NCI-H345 treated with DMSO at 0.1 percent for 48 hours (cell line): ENCODE data around the gene HDAC4.

Experiments
- DNase-seq: peaks from one replicate; lab custom pipeline; 2025; ENCODE audit not compliant: unreplicated experiment; lab: John Stamatoyannopoulos, UW

The HDAC4 gene

GRCh38 chr2:239429473-239430350, 28.9 kb upstream of the HDAC4 start:
- no peak for DNase-seq

GRCh38 chr2:239425631-239426030, 24.8 kb upstream of the HDAC4 start:
- no peak for DNase-seq

- DNase-seq: no peak
These were observed 23.7 kb upstream of the HDAC4 start for GRCh38 chr2:239424337-239425045.

GRCh38 chr2:239423551-239423950, 22.7 kb upstream of the HDAC4 start:
- no peak for DNase-seq

- no peak for DNase-seq
These were observed 21.0 kb upstream of the HDAC4 start for GRCh38 chr2:239421851-239422250.

- no peak for DNase-seq
These were observed 19.3 kb upstream of the HDAC4 start for GRCh38 chr2:239420082-239420481.

GRCh38 chr2:239418918-239419317, 18.1 kb upstream of the HDAC4 start:
- no peak for DNase-seq

GRCh38 chr2:239412905-239413603, 12.2 kb upstream of the HDAC4 start:
- DNase-seq: no peak

GRCh38 chr2:239411549-239412319, 10.9 kb upstream of the HDAC4 start:
- DNase-seq: no peak

- no peak for DNase-seq
These were observed 10.3 kb upstream of the HDAC4 start for GRCh38 chr2:239411117-239411516.

GRCh38 chr2:239409976-239410375, 9.2 kb upstream of the HDAC4 start:
- no peak for DNase-seq

- DNase-seq: no peak
These were observed 6.3 kb upstream of the HDAC4 start for GRCh38 chr2:239407112-239407511.

- DNase-seq: no peak
These were observed 5.6 kb upstream of the HDAC4 start for GRCh38 chr2:239406316-239406995.

- DNase-seq: no peak
These were observed 4.3 kb upstream of the HDAC4 start for GRCh38 chr2:239405071-239405470.

- no peak for DNase-seq
These were observed 1.8 kb upstream of the HDAC4 start for GRCh38 chr2:239402666-239403065.

GRCh38 chr2:239401881-239402233, 1.0 kb upstream of the HDAC4 start:
- peak; percentile 74 for DNase-seq

GRCh38 chr2:239401067-239401880, 454 bp upstream of the HDAC4 start:
- peak; percentile 93 for DNase-seq

GRCh38 chr2:239399921-239400595, 762 bp downstream of the HDAC4 start:
- no peak for DNase-seq

GRCh38 chr2:239399433-239399920, 1.3 kb downstream of the HDAC4 start:
- no peak for DNase-seq
